Neuronal stem cell (in vitro differentiated cells): Measurements from ENCODE around the gene EEA1.

Experiments used
- DNase-seq: peaks from one replicate; pipeline ENCODE4 v3.0.0-alpha.2; 2013; ENCODE audit warnings: low spot score
- H2AFZ ChIP-seq: one replicate; pipeline ENCODE4 v1.6.1; 2013; ENCODE audit warnings: mild to moderate bottlenecking, low read length, inconsistent platforms
- H2AK5ac ChIP-seq: 2 replicates; pipeline ENCODE4 v1.6.1; 2013; ENCODE audit warnings: low read depth, mild to moderate bottlenecking, inconsistent platforms, low read length, moderate library complexity, mixed read lengths
- H2BK120ac ChIP-seq: 2 replicates; pipeline ENCODE4 v1.6.1; 2013; ENCODE audit warnings: low read depth, mild to moderate bottlenecking, inconsistent platforms, low read length, moderate library complexity, mixed read lengths
- H2BK12ac ChIP-seq: one replicate; pipeline ENCODE4 v1.6.1; 2013; ENCODE audit warnings: low read length, inconsistent platforms
- H2BK15ac ChIP-seq: 2 replicates; pipeline ENCODE4 v1.6.1; 2013; ENCODE audit warnings: mild to moderate bottlenecking, low read length, inconsistent platforms, mixed read lengths
- H2BK5ac ChIP-seq: one replicate; pipeline ENCODE4 v1.6.1; 2013; ENCODE audit warnings: inconsistent platforms, mild to moderate bottlenecking, low read length, moderate library complexity
- H3K14ac ChIP-seq: one replicate; pipeline ENCODE4 v1.6.1; 2013; ENCODE audit warnings: low read length, inconsistent platforms
- H3K18ac ChIP-seq: 2 replicates; pipeline ENCODE4 v1.6.1; 2013; ENCODE audit warnings: low read length, inconsistent platforms
- H3K23ac ChIP-seq: 2 replicates; pipeline ENCODE4 v1.6.1; 2013; ENCODE audit warnings: low read depth, mild to moderate bottlenecking, mixed read lengths, low read length, inconsistent platforms; ENCODE audit not compliant: poor library complexity
- H3K27ac ChIP-seq: replicated peaks from 3 replicates; pipeline ENCODE4 v1.5.1; 2013; ENCODE audit warnings: low read length, inconsistent platforms
- H3K27me3 ChIP-seq, 3 experiments: 2 replicates each; pipeline ENCODE4 v1.6.1; 2013; ENCODE audit warnings: low read length in 3 of 3, mild to moderate bottlenecking in 2 of 3, inconsistent platforms in 1 of 3, low read depth in 1 of 3, mixed read lengths in 1 of 3, moderate library complexity in 1 of 3; ENCODE audit not compliant: control insufficient read depth in 3 of 3, insufficient read depth in 3 of 3
- H3K36me3 ChIP-seq, 2 donors: replicated peaks in 1 of 2; 2 replicates each; pipeline ENCODE4 v1.6.1; 2013; ENCODE audit warnings: low read length in 2 of 2; ENCODE audit not compliant: control insufficient read depth in 2 of 2, insufficient read depth in 2 of 2
- H3K4ac ChIP-seq: 2 replicates; pipeline ENCODE4 v1.6.1; 2013; ENCODE audit warnings: inconsistent platforms, mild to moderate bottlenecking, low read length, moderate library complexity
- H3K4me1 ChIP-seq, 2 donors: 1 replicate in 1 of 2; 2 replicates in 1 of 2; pipeline ENCODE4 v1.6.1; 2013; ENCODE audit warnings: low read length in 2 of 2, low read depth in 1 of 2; ENCODE audit not compliant: control insufficient read depth in 2 of 2, insufficient read depth in 1 of 2
- H3K4me2 ChIP-seq: one replicate; pipeline ENCODE4 v1.6.1; 2013; ENCODE audit warnings: mild to moderate bottlenecking, low read length, inconsistent platforms; ENCODE audit not compliant: insufficient read depth, poor library complexity, severe bottlenecking
- H3K4me3 ChIP-seq, 2 donors: 2 replicates each; pipeline ENCODE4 v1.5.1; 2013; ENCODE audit warnings: low read length in 2 of 2, mild to moderate bottlenecking in 2 of 2, inconsistent platforms in 1 of 2, moderate library complexity in 1 of 2
- H3K79me1 ChIP-seq: one replicate; pipeline ENCODE4 v1.6.1; 2013; ENCODE audit warnings: low read depth, mild to moderate bottlenecking, inconsistent platforms, low read length, moderate library complexity
- H3K9ac ChIP-seq: one replicate; pipeline ENCODE4 v1.6.1; 2013; ENCODE audit warnings: mild to moderate bottlenecking, low read depth, low read length, inconsistent platforms; ENCODE audit not compliant: poor library complexity
- H3K9me3 ChIP-seq, 2 donors: replicated peaks in 1 of 2; 2 replicates each; pipeline versions ENCODE3 to v1.6.1; 2013; ENCODE audit warnings: low read length in 2 of 2, mild to moderate bottlenecking in 2 of 2, inconsistent platforms in 1 of 2, low read depth in 1 of 2, mixed read lengths in 1 of 2, moderate library complexity in 1 of 2; ENCODE audit not compliant: control insufficient read depth in 2 of 2, insufficient read depth in 1 of 2
- H4K8ac ChIP-seq: one replicate; pipeline ENCODE4 v1.6.1; 2013; ENCODE audit warnings: low read depth, mild to moderate bottlenecking, inconsistent platforms, low read length, moderate library complexity
- H4K91ac ChIP-seq: one replicate; pipeline ENCODE4 v1.6.1; 2013; ENCODE audit warnings: low read length, low read depth, mild to moderate bottlenecking, inconsistent platforms; ENCODE audit not compliant: poor library complexity
- WGBS, 2 donors: extraction: QIAGEN DNeasy Blood & Tissue Kit; methylation state at CpG; one replicate each; pipeline ENCODE4 v1.1.7; 2013; ENCODE audit warnings: missing lambda C conversion rate in 2 of 2, mixed read lengths in 1 of 2; ENCODE audit not compliant: insufficient read length in 2 of 2, insufficient replicate concordance in 1 of 2; ENCODE audit errors: extremely low coverage in 2 of 2; 5-methylcytosine and 5-hydroxymethylcytosine counted together

Gene EEA1

GRCh38 chr12:92945659-92946220 is 16.6 kb upstream of the EEA1 start:
- no peaks in the 10 kb centered on the region for H3K36me3 ChIP-seq
- H3K23ac ChIP-seq, result no peak overlapping the region
- no peak overlapping the region for H4K91ac ChIP-seq
- no peak overlapping the region for H3K4me2 ChIP-seq
- H2BK15ac ChIP-seq, result no peak overlapping the region
- H2BK5ac ChIP-seq, result no peak overlapping the region
- H2AFZ ChIP-seq, result no peak overlapping the region
- DNase-seq, result no peak
- no peaks in the 10 kb centered on the region for H3K79me1 ChIP-seq
- H3K9ac ChIP-seq, result no peak overlapping the region
- H3K27ac ChIP-seq, result no peak overlapping the region
- no peak overlapping the region for H3K18ac ChIP-seq
- no peaks in the 10 kb centered on the region for H3K27me3 ChIP-seq
- no peaks in the 10 kb centered on the region for H3K9me3 ChIP-seq
- H4K8ac ChIP-seq, result no peak overlapping the region
- no peak overlapping the region for H2BK12ac ChIP-seq
- no CpG with 5 or more reads among the region's 2 CpGs for WGBS, 2 donors
- H3K4me3 ChIP-seq, result no peak overlapping the region
- no peak overlapping the region for H2BK120ac ChIP-seq
- H2AK5ac ChIP-seq, result no peak overlapping the region
- no peak overlapping the region for H3K14ac ChIP-seq
- no peak overlapping the region for H3K4ac ChIP-seq
- peaks cover 0 to 2% of the 10 kb centered on the region in 2 donors for H3K4me1 ChIP-seq

- Histone ChIP-seq H3K4me1 (peaks cover 0 to 2% of the 10 kb centered on the region in 2 donors), H3K4me3 (no peak overlapping the region), H4K91ac (no peak overlapping the region), H4K8ac (no peak overlapping the region), H2BK120ac (no peak overlapping the region), H3K4me2 (no peak overlapping the region), H3K18ac (no peak overlapping the region), H2AFZ (no peak overlapping the region), H3K23ac (no peak overlapping the region), H3K79me1 (no peaks in the 10 kb centered on the region), H3K27ac (no peak overlapping the region), H2BK12ac (no peak overlapping the region), H3K9ac (no peak overlapping the region), H3K9me3 (no peaks in the 10 kb centered on the region), H3K36me3 (no peaks in the 10 kb centered on the region), H3K27me3 (no peaks in the 10 kb centered on the region), H3K14ac (no peak overlapping the region), H2AK5ac (no peak overlapping the region), H2BK15ac (no peak overlapping the region), H2BK5ac (no peak overlapping the region), H3K4ac (no peak overlapping the region)
- no peak for DNase-seq
- no CpG with 5 or more reads among the region's 6 CpGs for WGBS, 2 donors
Measured at GRCh38 chr12:92943482-92944250, 14.6 kb upstream of the EEA1 start.

DNA sequence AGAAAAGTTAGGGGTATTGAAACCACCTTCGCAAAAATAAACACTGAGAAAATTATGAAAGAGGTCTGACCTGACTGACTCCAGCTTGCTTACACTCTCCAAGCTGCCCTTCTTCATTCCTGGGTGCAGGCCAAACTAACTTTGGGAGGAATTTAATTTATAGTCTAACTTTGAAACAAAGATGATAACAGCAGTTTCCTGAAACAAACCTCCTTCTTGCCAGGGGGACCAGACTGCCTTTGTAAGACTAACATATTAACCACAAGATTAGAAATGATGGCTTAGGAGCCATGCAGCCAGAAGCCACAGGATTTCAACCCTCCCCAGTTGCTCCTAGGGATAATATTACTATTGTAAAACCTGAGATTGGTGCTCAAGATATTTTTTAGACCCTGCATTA is 13.8 kb upstream of the EEA1 start:
- Histone ChIP-seq H3K18ac (no peak overlapping the region), H2AFZ (no peak overlapping the region), H3K36me3 (no peaks in the 10 kb centered on the region), H3K79me1 (no peaks in the 10 kb centered on the region), H2BK5ac (no peak overlapping the region), H3K4me2 (no peak overlapping the region), H3K4ac (no peak overlapping the region), H2AK5ac (no peak overlapping the region), H4K8ac (no peak overlapping the region), H3K9ac (no peak overlapping the region), H3K4me1 (peaks cover 0 to 2% of the 10 kb centered on the region in 2 donors), H3K9me3 (no peaks in the 10 kb centered on the region), H3K4me3 (no peak overlapping the region), H3K27ac (no peak overlapping the region), H3K23ac (no peak overlapping the region), H2BK12ac (no peak overlapping the region), H2BK15ac (no peak overlapping the region), H4K91ac (no peak overlapping the region), H3K14ac (no peak overlapping the region), H2BK120ac (no peak overlapping the region), H3K27me3 (no peaks in the 10 kb centered on the region)
- WGBS, 2 donors, result no CpG with 5 or more reads among the region's 1 CpG
- no peak for DNase-seq

DNA sequence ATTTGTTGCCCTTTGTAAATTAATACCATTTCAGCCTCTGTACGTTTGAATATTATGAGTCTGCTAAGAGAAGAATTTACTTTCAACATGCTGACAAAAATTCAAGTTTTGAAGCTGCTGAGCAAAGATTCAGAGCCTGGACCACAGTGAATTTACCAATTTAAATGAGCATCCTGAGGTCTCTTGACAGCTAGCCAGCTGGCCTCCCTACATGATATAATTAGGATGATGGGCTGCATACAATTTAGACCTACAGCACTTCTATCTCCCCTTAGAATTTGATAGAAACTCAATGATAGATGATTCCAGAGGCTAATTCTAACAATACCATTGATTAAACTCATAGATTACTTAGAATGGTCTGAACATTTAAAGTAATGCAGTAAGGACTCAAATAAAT is 10.0 kb upstream of the EEA1 start:
- no peak overlapping the region for H4K91ac ChIP-seq
- peaks cover 0 to 2% of the 10 kb centered on the region in 2 donors for H3K4me1 ChIP-seq
- no peak overlapping the region for H3K23ac ChIP-seq
- H3K27me3 ChIP-seq, result no peaks in the 10 kb centered on the region
- H3K9ac ChIP-seq, result no peak overlapping the region
- H3K27ac ChIP-seq, result no peak overlapping the region
- H3K18ac ChIP-seq, result no peak overlapping the region
- no peak overlapping the region for H2BK15ac ChIP-seq
- no peak overlapping the region for H2BK12ac ChIP-seq
- no peak overlapping the region for H2AFZ ChIP-seq
- no peak for DNase-seq
- H3K4me2 ChIP-seq, result no peak overlapping the region
- no peak overlapping the region for H2BK120ac ChIP-seq
- H3K9me3 ChIP-seq, result no peaks in the 10 kb centered on the region
- WGBS, 2 donors, result no CpG with 5 or more reads among the region's 1 CpG
- H3K4me3 ChIP-seq, result no peak overlapping the region
- H3K36me3 ChIP-seq, result no peaks in the 10 kb centered on the region
- no peak overlapping the region for H2BK5ac ChIP-seq
- no peaks in the 10 kb centered on the region for H3K79me1 ChIP-seq
- H4K8ac ChIP-seq, result no peak overlapping the region
- H2AK5ac ChIP-seq, result no peak overlapping the region
- no peak overlapping the region for H3K14ac ChIP-seq
- H3K4ac ChIP-seq, result no peak overlapping the region
